ENCODE results near the gene KRT80. TPM values are rescaled to one million over a fixed set of nuclear protein-coding genes. Genes with fewer than 3 reads are reported as not detected.

The KRT80 gene
- total and polyA plus RNA-seq, 2 of the 13 experiments (the other 11 are each of a cell fraction or from before 2014, with no cell fraction given) = 0.27 to 0.53 TPM

DNA sequence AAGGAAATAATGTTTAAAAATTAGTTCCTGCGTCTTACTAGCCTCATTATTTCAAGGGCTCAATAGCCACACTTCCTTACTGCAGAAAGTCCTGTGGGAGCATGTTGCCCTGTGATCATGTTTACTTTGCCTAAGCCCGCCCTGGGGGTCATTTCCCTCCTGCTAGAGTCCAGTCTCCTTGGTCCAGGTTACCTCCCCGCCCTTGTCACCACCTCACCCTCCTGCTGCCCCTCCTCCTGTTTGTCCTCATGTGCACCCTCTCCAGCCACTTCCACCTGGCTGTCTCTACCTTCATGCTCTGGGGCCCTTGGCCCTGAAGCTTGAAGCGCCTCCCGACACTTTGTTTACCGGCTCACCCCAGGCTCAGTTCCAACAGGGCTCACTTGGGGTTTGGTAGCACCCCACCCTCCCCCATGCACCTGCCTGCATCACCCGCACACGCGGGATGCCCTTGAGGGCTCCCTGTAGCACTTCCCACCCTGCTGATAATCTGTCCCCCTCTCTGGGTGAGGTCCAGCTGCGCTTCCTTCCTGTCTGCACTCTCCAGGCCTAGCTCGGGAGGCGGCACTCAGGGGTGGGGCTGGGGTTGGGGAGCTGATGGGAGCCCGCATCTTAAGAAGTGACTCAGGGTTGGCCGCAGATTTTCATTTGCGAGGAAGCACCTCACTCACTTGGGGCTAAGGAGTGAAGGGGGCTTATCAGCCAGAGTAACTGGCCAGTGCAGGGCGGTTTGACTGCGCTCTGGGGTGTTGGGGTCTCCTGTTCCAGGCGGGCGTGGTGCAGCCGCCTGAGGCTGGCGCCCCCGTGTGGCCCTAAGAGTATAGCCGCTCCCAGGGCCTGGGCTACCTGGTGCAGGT is 72.2 kb downstream of the KRT80 start (continued):
- TF ChIP-seq, protein P1, sequence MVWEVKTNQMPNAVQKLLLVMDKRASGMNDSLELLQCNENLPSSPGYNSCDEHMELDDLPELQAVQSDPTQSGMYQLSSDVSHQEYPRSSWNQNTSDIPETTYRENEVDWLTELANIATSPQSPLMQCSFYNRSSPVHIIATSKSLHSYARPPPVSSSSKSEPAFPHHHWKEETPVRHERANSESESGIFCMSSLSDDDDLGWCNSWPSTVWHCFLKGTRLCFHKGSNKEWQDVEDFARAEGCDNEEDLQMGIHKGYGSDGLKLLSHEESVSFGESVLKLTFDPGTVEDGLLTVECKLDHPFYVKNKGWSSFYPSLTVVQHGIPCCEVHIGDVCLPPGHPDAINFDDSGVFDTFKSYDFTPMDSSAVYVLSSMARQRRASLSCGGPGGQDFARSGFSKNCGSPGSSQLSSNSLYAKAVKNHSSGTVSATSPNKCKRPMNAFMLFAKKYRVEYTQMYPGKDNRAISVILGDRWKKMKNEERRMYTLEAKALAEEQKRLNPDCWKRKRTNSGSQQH (CRISPR knock-in tag; IDR thresholded peaks at IDR 0.05; ENCODE audit: low read depth) = no peak
- TF ChIP-seq, protein P2, sequence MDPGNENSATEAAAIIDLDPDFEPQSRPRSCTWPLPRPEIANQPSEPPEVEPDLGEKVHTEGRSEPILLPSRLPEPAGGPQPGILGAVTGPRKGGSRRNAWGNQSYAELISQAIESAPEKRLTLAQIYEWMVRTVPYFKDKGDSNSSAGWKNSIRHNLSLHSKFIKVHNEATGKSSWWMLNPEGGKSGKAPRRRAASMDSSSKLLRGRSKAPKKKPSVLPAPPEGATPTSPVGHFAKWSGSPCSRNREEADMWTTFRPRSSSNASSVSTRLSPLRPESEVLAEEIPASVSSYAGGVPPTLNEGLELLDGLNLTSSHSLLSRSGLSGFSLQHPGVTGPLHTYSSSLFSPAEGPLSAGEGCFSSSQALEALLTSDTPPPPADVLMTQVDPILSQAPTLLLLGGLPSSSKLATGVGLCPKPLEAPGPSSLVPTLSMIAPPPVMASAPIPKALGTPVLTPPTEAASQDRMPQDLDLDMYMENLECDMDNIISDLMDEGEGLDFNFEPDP (CRISPR knock-in tag; conservative IDR thresholded peaks at IDR 0.05) = no peak
- no peak for TF ChIP-seq GTF3A (CRISPR knock-in tag; conservative IDR thresholded peaks at IDR 0.05)
- TF ChIP-seq SSRP1 (CRISPR knock-in tag; IDR thresholded peaks at IDR 0.05) = no peak
- TF ChIP-seq SATB2 (CRISPR knock-in tag; IDR thresholded peaks at IDR 0.05) = no peak
- TF ChIP-seq, protein P3, sequence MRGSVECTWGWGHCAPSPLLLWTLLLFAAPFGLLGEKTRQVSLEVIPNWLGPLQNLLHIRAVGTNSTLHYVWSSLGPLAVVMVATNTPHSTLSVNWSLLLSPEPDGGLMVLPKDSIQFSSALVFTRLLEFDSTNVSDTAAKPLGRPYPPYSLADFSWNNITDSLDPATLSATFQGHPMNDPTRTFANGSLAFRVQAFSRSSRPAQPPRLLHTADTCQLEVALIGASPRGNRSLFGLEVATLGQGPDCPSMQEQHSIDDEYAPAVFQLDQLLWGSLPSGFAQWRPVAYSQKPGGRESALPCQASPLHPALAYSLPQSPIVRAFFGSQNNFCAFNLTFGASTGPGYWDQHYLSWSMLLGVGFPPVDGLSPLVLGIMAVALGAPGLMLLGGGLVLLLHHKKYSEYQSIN (CRISPR knock-in tag; IDR thresholded peaks at IDR 0.05; ENCODE audit: borderline replicate concordance) = no peak
- no peak for TF ChIP-seq ZNF775 (CRISPR knock-in tag; IDR thresholded peaks at IDR 0.05; ENCODE audit: borderline replicate concordance)
- no peak for TF ChIP-seq HOXA7 (CRISPR knock-in tag; IDR thresholded peaks at IDR 0.05)
- TF ChIP-seq ZNF558 (CRISPR knock-in tag; IDR thresholded peaks at IDR 0.05; ENCODE audit: borderline replicate concordance) = no peak
- 0 out of 2 replicates have a peak, but pooled peaks have one; percentile 69 for TF ChIP-seq SMYD3 (CRISPR knock-in tag; IDR thresholded peaks at IDR 0.05)
- no peak for TF ChIP-seq NFKBIZ (CRISPR knock-in tag; IDR thresholded peaks at IDR 0.05)
- TF ChIP-seq, protein P4, sequence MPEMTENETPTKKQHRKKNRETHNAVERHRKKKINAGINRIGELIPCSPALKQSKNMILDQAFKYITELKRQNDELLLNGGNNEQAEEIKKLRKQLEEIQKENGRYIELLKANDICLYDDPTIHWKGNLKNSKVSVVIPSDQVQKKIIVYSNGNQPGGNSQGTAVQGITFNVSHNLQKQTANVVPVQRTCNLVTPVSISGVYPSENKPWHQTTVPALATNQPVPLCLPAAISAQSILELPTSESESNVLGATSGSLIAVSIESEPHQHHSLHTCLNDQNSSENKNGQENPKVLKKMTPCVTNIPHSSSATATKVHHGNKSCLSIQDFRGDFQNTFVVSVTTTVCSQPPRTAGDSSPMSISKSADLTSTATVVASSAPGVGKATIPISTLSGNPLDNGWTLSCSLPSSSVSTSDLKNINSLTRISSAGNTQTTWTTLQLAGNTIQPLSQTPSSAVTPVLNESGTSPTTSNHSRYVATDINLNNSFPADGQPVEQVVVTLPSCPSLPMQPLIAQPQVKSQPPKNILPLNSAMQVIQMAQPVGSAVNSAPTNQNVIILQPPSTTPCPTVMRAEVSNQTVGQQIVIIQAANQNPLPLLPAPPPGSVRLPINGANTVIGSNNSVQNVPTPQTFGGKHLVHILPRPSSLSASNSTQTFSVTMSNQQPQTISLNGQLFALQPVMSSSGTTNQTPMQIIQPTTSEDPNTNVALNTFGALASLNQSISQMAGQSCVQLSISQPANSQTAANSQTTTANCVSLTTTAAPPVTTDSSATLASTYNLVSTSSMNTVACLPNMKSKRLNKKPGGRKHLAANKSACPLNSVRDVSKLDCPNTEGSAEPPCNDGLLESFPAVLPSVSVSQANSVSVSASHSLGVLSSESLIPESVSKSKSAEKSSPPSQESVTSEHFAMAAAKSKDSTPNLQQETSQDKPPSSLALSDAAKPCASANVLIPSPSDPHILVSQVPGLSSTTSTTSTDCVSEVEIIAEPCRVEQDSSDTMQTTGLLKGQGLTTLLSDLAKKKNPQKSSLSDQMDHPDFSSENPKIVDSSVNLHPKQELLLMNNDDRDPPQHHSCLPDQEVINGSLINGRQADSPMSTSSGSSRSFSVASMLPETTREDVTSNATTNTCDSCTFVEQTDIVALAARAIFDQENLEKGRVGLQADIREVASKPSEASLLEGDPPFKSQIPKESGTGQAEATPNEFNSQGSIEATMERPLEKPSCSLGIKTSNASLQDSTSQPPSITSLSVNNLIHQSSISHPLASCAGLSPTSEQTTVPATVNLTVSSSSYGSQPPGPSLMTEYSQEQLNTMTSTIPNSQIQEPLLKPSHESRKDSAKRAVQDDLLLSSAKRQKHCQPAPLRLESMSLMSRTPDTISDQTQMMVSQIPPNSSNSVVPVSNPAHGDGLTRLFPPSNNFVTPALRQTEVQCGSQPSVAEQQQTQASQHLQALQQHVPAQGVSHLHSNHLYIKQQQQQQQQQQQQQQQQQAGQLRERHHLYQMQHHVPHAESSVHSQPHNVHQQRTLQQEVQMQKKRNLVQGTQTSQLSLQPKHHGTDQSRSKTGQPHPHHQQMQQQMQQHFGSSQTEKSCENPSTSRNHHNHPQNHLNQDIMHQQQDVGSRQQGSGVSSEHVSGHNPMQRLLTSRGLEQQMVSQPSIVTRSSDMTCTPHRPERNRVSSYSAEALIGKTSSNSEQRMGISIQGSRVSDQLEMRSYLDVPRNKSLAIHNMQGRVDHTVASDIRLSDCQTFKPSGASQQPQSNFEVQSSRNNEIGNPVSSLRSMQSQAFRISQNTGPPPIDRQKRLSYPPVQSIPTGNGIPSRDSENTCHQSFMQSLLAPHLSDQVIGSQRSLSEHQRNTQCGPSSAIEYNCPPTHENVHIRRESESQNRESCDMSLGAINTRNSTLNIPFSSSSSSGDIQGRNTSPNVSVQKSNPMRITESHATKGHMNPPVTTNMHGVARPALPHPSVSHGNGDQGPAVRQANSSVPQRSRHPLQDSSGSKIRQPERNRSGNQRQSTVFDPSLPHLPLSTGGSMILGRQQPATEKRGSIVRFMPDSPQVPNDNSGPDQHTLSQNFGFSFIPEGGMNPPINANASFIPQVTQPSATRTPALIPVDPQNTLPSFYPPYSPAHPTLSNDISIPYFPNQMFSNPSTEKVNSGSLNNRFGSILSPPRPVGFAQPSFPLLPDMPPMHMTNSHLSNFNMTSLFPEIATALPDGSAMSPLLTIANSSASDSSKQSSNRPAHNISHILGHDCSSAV (CRISPR knock-in tag; IDR thresholded peaks at IDR 0.05; ENCODE audit: borderline replicate concordance) = no peak
